Kidney (tissue), 14 donors: ENCODE data around the gene FAM180A. TPM values are rescaled to one million over a fixed set of nuclear protein-coding genes. Genes with fewer than 3 reads are reported as not detected.

ENCODE experiments used
- DNase-seq, 5 donors: peaks; one replicate each; pipeline ENCODE4 v3.0.0-alpha.2; 2013 to 2020
- FAIRE-seq: peaks from 2 replicates; lab custom pipeline; 2012; peaks lifted over from hg19 to GRCh38; lab: Jason Lieb, UNC
- H3K27ac ChIP-seq, 2 donors: one replicate each; pipeline ENCODE4 v1.7.0; 2013; ENCODE audit warnings: low read depth in 2 of 2, low read length in 2 of 2, inconsistent platforms in 1 of 2
- H3K27me3 ChIP-seq: one replicate; pipeline ENCODE4 v1.7.1; 2013; ENCODE audit warnings: low read length, inconsistent platforms; ENCODE audit not compliant: control insufficient read depth, insufficient read depth
- H3K36me3 ChIP-seq, 3 donors: one replicate each; pipeline versions ENCODE4 v1.7.0 to v1.7.1; 2013; ENCODE audit warnings: low read length in 3 of 3, control low read depth in 1 of 3, inconsistent platforms in 1 of 3; ENCODE audit not compliant: insufficient read depth in 3 of 3, control insufficient read depth in 2 of 3
- H3K4me1 ChIP-seq, 3 donors: one replicate each; pipeline versions ENCODE4 v1.7.0 to v1.7.1; 2013; ENCODE audit warnings: low read length in 3 of 3, inconsistent platforms in 1 of 3, low read depth in 1 of 3; ENCODE audit not compliant: control insufficient read depth in 2 of 3, insufficient read depth in 2 of 3
- H3K4me3 ChIP-seq, 3 donors: one replicate each; pipeline versions ENCODE4 v1.7.0 to v1.8.1; 2013; ENCODE audit warnings: low read length in 3 of 3, control low read depth in 1 of 3, inconsistent platforms in 1 of 3
- H3K9ac ChIP-seq, 3 donors: one replicate each; pipeline versions ENCODE4 v1.7.0 to v1.7.1; 2013; ENCODE audit warnings: low read length in 3 of 3, control low read depth in 1 of 3, inconsistent platforms in 1 of 3
- H3K9me3 ChIP-seq, 3 donors: one replicate each; pipeline versions ENCODE4 v1.7.0 to v1.7.1; 2013; ENCODE audit warnings: low read length in 3 of 3, control low read depth in 1 of 3, inconsistent platforms in 1 of 3; ENCODE audit not compliant: control insufficient read depth in 2 of 3, insufficient read depth in 1 of 3
- CTCF ChIP-seq: IDR thresholded peaks from 3 replicates; pipeline ENCODE4 v1.5.1; 2012; ENCODE audit warnings: mild to moderate bottlenecking, moderate library complexity, borderline replicate concordance; ENCODE audit not compliant: insufficient read depth; ENCODE audit errors: extremely low read depth
- intact Hi-C: fragments of 100-400 bp; cut with DNase I; formaldehyde crosslinking; loops from one replicate; pipeline ENCODE4 v1.11.1; 2022
- polyA plus RNA-seq: library from polyadenylated mRNA; stranded (reverse); fragments of 350-450 nt; fragmentation: Illumina TruSeq; extraction: RNeasy Lipid Tissue Mini Kit (QIAGEN cat#74804); gene quantifications from one replicate; pipeline ENCODE4 v1.2.3, GENCODE V29; 2014; ENCODE audit warnings: low read depth, low replicate concordance; ENCODE audit not compliant: insufficient read depth
- total RNA-seq: library from RNA; stranded (reverse); fragmentation: NEBNext Ultra II Directional; extraction: Animal tissue kit (Norgen Biotek cat#: 25700); gene quantifications from one replicate; pipeline ENCODE4 v1.2.1, GENCODE V29; 2021
- donor health status: control.
- donor health status: control.
- donor health status: control.
- donor health status: control.
- donor health status: control.
- donor health status: DM: yes; HTN: yes; CAD: no.
- donor health status: Normal renal cell carcinoma (clear cell type).

Gene FAM180A
- total and polyA plus RNA-seq, 2 donors from 2014 or later = 1.7 to 2.2 TPM

GRCh38 chr7:135761751-135762488 lies 13.3 kb upstream of the FAM180A start:
- TF ChIP-seq CTCF = no peak
- DNase-seq (no peak), FAIRE-seq (no peak)
- Histone ChIP-seq H3K9ac (no peak overlapping the region), H3K36me3 (no peaks in the 10 kb centered on the region), H3K27me3 (no peaks in the 10 kb centered on the region), H3K9me3 (no peaks in the 10 kb centered on the region), H3K4me3 (no peak overlapping the region), H3K27ac (peak overlapping the region; percentile 20 to 45), H3K4me1 (peaks cover 0 to 2% (median 0%) of the 10 kb centered on the region in 3 donors)
- intact Hi-C loops = no loop called here

- H3K4me1 ChIP-seq = peaks cover 0 to 2% (median 0%) of the 10 kb centered on the region in 3 donors
- no peak for DNase-seq
- H3K9ac ChIP-seq = no peak overlapping the region
- FAIRE-seq = no peak
- H3K4me3 ChIP-seq = no peak overlapping the region
- no peaks in the 10 kb centered on the region for H3K9me3 ChIP-seq
- intact Hi-C loops = no loop called here
- H3K27ac ChIP-seq = no peak overlapping the region
- TF ChIP-seq CTCF = no peak
- no peaks in the 10 kb centered on the region for H3K27me3 ChIP-seq
- no peaks in the 10 kb centered on the region for H3K36me3 ChIP-seq
These were observed 10.9 kb upstream of the FAM180A start for GRCh38 chr7:135759532-135759931.

- Histone ChIP-seq H3K36me3 (no peaks in the 10 kb centered on the region), H3K4me3 (peak overlapping the region in 1 of 3 donors; percentile 29), H3K27me3 (no peaks in the 10 kb centered on the region), H3K9ac (no peak overlapping the region), H3K27ac (peak overlapping the region; percentile 48 to 83), H3K9me3 (no peaks in the 10 kb centered on the region), H3K4me1 (peaks cover 0 to 2% (median 0%) of the 10 kb centered on the region in 3 donors)
- intact Hi-C loops = no loop called here
- DNase-seq (peak in 1 of 5 donors; percentile 77), FAIRE-seq (no peak)
- TF ChIP-seq CTCF = no peak
These were observed 9.9 kb upstream of the FAM180A start for GRCh38 chr7:135758531-135758932.
